ENCODE measurements around the gene EFEMP2. TPM values are rescaled to one million over a fixed set of nuclear protein-coding genes. Genes with fewer than 3 reads are reported as not detected.

EFEMP2 gene
- total and polyA plus RNA-seq, 10 of the 15 experiments (the other 5 are each of a cell fraction or from before 2014, with no cell fraction given): 0.24 to 13.2 (median 1.3) TPM; not detected in 1

DNA sequence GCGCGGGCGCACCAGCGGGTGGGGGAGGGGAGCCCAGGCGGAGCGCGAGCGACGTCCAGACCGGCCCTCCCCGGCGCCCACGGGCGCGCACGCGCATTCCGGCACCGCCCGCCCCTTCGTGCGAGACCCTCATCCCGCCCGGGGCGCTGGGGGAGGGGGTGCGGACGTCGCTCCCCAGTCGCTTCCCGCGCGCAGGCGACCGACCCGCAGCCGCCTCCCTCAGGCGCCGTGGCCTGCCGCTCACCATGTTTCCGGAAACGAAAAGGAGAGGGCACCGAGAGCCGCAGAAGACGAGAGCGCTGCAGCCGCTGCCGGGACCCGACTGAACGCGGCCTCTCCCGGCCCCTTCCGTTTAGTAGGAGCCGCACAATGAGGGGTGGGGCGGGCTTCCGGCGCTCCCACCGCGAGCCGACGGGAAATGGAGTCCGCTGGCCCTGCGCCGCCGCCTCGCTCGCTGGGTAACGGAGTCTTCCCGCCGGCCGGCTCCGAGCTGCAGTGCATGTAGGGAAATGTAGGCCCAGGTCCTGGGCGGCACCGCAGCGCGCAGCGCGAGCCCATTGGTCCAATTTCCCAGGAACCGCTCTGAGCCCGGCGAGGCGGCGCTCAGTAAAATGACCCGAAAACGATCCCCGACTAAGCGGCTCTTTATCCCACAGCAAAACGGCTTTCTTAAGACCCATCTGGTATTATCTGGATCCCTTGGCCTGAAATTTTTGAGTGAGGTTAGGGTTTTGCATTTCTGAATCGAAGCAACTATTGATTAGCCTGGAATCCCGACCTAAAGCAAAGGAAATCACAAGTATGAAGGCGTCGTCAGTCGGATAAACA is 14.5 kb downstream of the EFEMP2 start, which contains the start of gene CFL1 (continued):
- no peak for TF ChIP-seq FOXM1 (IDR thresholded peaks at IDR 0.05; ENCODE audit: low read depth, low read length)
- TF ChIP-seq SREBF1 (IDR thresholded peaks at IDR 0.05; ENCODE audit: low read length): peak; percentile 87
- no peak for TF ChIP-seq ATF7 (IDR thresholded peaks at IDR 0.05; ENCODE audit: low read depth)
- TF ChIP-seq NRF1 (conservative IDR thresholded peaks at IDR 0.05; ENCODE audit: low read depth, low read length): peak; percentile 29; the same call in 1 of the 2 replicates
- TF ChIP-seq, protein P1, sequence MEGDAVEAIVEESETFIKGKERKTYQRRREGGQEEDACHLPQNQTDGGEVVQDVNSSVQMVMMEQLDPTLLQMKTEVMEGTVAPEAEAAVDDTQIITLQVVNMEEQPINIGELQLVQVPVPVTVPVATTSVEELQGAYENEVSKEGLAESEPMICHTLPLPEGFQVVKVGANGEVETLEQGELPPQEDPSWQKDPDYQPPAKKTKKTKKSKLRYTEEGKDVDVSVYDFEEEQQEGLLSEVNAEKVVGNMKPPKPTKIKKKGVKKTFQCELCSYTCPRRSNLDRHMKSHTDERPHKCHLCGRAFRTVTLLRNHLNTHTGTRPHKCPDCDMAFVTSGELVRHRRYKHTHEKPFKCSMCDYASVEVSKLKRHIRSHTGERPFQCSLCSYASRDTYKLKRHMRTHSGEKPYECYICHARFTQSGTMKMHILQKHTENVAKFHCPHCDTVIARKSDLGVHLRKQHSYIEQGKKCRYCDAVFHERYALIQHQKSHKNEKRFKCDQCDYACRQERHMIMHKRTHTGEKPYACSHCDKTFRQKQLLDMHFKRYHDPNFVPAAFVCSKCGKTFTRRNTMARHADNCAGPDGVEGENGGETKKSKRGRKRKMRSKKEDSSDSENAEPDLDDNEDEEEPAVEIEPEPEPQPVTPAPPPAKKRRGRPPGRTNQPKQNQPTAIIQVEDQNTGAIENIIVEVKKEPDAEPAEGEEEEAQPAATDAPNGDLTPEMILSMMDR (IDR thresholded peaks at IDR 0.05 in 2 of 3, conservative IDR thresholded peaks at IDR 0.05 in 1 of 3; ENCODE audit: control insufficient read depth in 2 of 3, extremely low read depth in 1 of 3, insufficient read depth in 1 of 3, low read depth in 3 of 3, low read length in 3 of 3): no peak
- TF ChIP-seq HCFC1 (IDR thresholded peaks at IDR 0.05; ENCODE audit: low read length): peak; percentile 97
- peak; percentile 68 for TF ChIP-seq CHD2 (IDR thresholded peaks at IDR 0.05; ENCODE audit: borderline replicate concordance, low read depth, low read length)
- no peak for TF ChIP-seq IRF4 (IDR thresholded peaks at IDR 0.05; ENCODE audit: low read depth, low read length)
- TF ChIP-seq YY1 (IDR thresholded peaks at IDR 0.05; ENCODE audit: low read depth, low read length): peak; percentile 64; the same call in 1 of the 2 replicates
- no peak for TF ChIP-seq KDM1A (IDR thresholded peaks at IDR 0.05; ENCODE audit: borderline replicate concordance)
- no peak for TF ChIP-seq MYB (IDR thresholded peaks at IDR 0.05; ENCODE audit: borderline replicate concordance, low read depth, low read length)
- no peak for TF ChIP-seq BRCA1 (IDR thresholded peaks at IDR 0.05; ENCODE audit: low read depth, low read length)
- peak; percentile 93 for TF ChIP-seq SIN3A (IDR thresholded peaks at IDR 0.05; ENCODE audit: low read depth, low read length)
- TF ChIP-seq CHD4 (IDR thresholded peaks at IDR 0.05): no peak
- TF ChIP-seq STAT3 (IDR thresholded peaks at IDR 0.05; ENCODE audit: low read depth, low read length): no peak
- TF ChIP-seq ZNF24 (IDR thresholded peaks at IDR 0.05): 0 out of 2 replicates have a peak, but pooled peaks have one; percentile 63
- TF ChIP-seq, protein P2, sequence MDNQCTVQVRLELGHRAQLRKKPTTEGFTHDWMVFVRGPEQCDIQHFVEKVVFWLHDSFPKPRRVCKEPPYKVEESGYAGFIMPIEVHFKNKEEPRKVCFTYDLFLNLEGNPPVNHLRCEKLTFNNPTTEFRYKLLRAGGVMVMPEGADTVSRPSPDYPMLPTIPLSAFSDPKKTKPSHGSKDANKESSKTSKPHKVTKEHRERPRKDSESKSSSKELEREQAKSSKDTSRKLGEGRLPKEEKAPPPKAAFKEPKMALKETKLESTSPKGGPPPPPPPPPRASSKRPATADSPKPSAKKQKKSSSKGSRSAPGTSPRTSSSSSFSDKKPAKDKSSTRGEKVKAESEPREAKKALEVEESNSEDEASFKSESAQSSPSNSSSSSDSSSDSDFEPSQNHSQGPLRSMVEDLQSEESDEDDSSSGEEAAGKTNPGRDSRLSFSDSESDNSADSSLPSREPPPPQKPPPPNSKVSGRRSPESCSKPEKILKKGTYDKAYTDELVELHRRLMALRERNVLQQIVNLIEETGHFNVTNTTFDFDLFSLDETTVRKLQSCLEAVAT (IDR thresholded peaks at IDR 0.05): no peak
- peak; percentile 98 for TF ChIP-seq SMAD5 (IDR thresholded peaks at IDR 0.05; ENCODE audit: low read depth)
- no peak for TF ChIP-seq MYC (IDR thresholded peaks at IDR 0.05; ENCODE audit: insufficient read depth, insufficient read length, insufficient replicate concordance, low read length, severe bottlenecking)
- no peak for TF ChIP-seq RBBP5 (conservative IDR thresholded peaks at IDR 0.05)
- TF ChIP-seq RAD51 (IDR thresholded peaks at IDR 0.05): no peak
- TF ChIP-seq ZBED1 (IDR thresholded peaks at IDR 0.05; ENCODE audit: borderline replicate concordance): peak; percentile 67; the same call in 1 of the 2 replicates
- TF ChIP-seq, protein P3, sequence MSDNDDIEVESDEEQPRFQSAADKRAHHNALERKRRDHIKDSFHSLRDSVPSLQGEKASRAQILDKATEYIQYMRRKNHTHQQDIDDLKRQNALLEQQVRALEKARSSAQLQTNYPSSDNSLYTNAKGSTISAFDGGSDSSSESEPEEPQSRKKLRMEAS (IDR thresholded peaks at IDR 0.05; ENCODE audit: low read depth, low read length): peak; percentile 56
- no peak for TF ChIP-seq EED (IDR thresholded peaks at IDR 0.05; ENCODE audit: low read depth)
- TF ChIP-seq, protein P4, sequence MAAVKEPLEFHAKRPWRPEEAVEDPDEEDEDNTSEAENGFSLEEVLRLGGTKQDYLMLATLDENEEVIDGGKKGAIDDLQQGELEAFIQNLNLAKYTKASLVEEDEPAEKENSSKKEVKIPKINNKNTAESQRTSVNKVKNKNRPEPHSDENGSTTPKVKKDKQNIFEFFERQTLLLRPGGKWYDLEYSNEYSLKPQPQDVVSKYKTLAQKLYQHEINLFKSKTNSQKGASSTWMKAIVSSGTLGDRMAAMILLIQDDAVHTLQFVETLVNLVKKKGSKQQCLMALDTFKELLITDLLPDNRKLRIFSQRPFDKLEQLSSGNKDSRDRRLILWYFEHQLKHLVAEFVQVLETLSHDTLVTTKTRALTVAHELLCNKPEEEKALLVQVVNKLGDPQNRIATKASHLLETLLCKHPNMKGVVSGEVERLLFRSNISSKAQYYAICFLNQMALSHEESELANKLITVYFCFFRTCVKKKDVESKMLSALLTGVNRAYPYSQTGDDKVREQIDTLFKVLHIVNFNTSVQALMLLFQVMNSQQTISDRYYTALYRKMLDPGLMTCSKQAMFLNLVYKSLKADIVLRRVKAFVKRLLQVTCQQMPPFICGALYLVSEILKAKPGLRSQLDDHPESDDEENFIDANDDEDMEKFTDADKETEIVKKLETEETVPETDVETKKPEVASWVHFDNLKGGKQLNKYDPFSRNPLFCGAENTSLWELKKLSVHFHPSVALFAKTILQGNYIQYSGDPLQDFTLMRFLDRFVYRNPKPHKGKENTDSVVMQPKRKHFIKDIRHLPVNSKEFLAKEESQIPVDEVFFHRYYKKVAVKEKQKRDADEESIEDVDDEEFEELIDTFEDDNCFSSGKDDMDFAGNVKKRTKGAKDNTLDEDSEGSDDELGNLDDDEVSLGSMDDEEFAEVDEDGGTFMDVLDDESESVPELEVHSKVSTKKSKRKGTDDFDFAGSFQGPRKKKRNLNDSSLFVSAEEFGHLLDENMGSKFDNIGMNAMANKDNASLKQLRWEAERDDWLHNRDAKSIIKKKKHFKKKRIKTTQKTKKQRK (IDR thresholded peaks at IDR 0.05; ENCODE audit: low read depth, low read length): no peak
- TF ChIP-seq STAT1 (conservative IDR thresholded peaks at IDR 0.05): peak; percentile 90; the same call in 1 of the 2 replicates

Data from GM12878 (cell line).